ENCODE data around the gene CSRP3. TPM values are rescaled to one million over a fixed set of nuclear protein-coding genes. Genes with fewer than 3 reads are reported as not detected.

CSRP3 gene
- total and polyA plus RNA-seq, 8 donors, result 0.19 to 1.1 (median 0.26) TPM; not detected in 5

DNA sequence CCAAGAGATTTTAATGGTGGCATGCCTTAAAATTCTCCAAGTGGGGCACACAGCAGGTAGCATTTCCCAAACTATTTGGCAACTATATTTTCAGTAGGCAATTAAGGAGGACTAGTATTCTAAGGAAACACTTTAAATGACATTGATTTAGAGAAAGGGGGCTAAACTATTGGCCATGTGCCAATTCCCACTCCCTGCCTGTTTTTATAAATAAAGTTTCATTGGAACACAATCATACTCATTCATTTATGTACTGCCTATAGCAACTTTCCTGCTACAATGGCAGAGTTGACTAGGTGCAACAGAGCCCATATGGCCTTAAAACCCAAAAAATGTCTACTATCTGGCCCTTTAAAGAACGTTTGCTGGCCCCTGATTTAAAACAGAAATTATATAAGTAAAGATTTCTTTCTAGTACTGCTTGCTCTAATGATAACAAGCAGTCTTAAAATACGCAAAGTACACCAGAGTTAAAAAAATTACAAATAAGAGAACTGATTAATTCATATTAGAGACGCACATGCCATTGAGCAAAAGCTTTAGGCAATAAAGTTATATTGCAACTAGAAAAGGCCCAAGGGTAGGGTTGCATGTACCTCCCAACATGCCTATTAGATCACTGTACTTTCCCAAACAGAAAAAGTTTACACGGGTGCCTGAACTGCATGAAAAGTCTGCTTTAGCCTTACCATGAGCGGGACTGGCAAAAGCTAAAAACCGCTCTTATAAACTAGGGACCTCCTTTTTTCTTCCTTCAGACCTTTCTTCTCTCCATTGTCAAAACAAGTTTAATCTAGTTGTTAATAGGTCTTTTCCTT is 24.8 kb upstream of the CSRP3 start:
- H3K4me3 ChIP-seq, result no peak overlapping the region
- ATAC-seq (no peak), FAIRE-seq (no peak), DNase-seq (no peak)
- no peaks in the 10 kb centered on the region for H3K9me3 ChIP-seq
- no peaks in the 10 kb centered on the region for H3K36me3 ChIP-seq
- no peaks in the 10 kb centered on the region for H3K4me1 ChIP-seq
- intact Hi-C loops (cut with DNase I), result no loop called here
- TF ChIP-seq, protein P1, sequence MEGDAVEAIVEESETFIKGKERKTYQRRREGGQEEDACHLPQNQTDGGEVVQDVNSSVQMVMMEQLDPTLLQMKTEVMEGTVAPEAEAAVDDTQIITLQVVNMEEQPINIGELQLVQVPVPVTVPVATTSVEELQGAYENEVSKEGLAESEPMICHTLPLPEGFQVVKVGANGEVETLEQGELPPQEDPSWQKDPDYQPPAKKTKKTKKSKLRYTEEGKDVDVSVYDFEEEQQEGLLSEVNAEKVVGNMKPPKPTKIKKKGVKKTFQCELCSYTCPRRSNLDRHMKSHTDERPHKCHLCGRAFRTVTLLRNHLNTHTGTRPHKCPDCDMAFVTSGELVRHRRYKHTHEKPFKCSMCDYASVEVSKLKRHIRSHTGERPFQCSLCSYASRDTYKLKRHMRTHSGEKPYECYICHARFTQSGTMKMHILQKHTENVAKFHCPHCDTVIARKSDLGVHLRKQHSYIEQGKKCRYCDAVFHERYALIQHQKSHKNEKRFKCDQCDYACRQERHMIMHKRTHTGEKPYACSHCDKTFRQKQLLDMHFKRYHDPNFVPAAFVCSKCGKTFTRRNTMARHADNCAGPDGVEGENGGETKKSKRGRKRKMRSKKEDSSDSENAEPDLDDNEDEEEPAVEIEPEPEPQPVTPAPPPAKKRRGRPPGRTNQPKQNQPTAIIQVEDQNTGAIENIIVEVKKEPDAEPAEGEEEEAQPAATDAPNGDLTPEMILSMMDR (IDR thresholded peaks at IDR 0.05), result no peak
- WGBS, 2 donors, result 87 to 88% methylated on average over 6 of the region's 6 CpGs
- no peaks in the 10 kb centered on the region for H3K27me3 ChIP-seq
- no peak overlapping the region for H3K27ac ChIP-seq

DNA sequence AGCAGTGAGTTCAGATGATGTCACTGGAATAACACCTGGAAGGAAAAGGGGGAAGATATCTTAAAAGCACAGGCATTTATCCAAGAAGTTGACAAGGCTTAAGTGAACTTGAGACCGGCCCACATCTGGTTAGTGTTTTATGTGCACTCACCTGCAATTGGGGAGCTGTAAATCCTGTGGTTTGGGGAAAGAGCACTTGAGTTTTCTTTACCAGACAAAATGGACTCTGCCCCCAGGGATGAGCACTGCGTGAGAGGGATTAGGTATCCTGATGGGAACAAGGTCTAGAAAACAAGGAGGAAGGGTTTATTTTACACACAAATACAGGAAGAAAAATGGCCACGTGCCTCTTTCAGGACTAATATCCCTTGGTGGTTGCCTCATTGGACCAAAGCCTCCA is 23.8 kb upstream of the CSRP3 start:
- 95 to 100% methylated on average over 3 of the region's 3 CpGs for WGBS, 2 donors
- no peaks in the 10 kb centered on the region for H3K36me3 ChIP-seq

DNA sequence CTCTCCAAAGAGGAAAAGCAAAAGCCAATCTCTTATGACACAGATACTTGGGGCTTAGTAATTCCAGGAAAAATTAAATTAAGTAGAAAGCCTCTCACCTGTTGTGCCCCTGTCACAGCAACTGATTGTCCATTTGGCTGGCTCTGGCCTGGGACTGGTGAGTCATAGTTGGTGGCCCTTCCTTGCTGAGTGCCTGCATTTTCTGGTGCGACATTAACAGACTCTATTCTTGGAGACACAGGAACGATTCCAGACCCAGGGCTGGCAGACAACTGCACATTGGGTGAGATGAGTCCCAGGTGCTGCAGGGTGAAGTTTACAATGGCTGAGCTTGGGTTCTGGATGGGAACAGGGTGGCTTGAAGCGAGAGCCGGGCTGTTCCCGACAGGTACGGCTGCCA is 23.3 kb upstream of the CSRP3 start:
- intact Hi-C loops (cut with DNase I), result no loop called here
- ATAC-seq (no peak), DNase-seq (no peak)

More for the DNA sequence above, 23.8 kb upstream of the CSRP3 start:
- Histone ChIP-seq H3K27me3 (no peaks in the 10 kb centered on the region), H3K27ac (no peak overlapping the region), H3K4me3 (no peak overlapping the region), H3K4me1 (peaks cover 0 to 4% (median 0%) of the 10 kb centered on the region in 3 donors), H3K9me3 (no peaks in the 10 kb centered on the region)
- intact Hi-C loops (cut with DNase I), result no loop called here
- no peak for ATAC-seq
- TF ChIP-seq, protein P1 (IDR thresholded peaks at IDR 0.05), result no peak
- DNase-seq, result no peak
- FAIRE-seq, result no peak

DNA sequence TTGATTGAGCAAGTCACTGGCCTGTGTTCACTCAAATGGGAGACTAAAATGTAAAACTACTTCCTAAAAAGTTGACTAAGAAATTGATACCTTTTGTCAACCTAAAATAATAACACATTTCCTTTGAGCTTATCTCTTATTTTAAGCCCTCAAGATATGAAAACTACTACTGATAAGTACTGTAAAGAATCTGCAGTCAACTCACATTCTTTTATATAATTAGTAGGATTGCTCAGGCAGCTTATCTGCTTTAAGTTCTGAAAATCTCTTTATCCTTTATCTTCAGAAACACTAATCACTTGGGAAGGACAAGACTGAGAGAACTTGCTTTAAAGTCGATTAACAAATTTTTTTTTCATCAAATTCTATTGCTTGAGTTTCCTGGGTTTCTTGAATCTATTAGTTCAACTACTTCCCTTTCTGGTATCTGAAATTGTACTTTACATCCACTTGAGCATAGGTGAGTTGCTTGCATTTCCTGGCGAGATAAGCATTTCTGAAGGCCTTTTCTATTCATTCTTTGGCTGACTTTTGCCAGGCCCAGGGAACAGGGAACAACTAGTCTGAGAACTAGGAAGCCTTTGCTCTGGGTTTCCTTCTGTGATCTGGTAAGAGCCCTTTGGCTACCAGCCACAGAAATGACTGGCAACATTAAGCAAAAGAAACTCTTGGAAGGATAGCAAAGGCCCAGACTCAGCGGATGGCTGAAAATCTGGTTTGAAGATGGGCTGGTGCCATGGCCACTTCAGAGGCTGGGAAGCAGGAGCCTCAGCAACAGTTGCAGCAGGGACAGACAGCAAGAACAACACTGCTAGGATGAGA is 19.3 kb upstream of the CSRP3 start:
- no peak overlapping the region for H3K27ac ChIP-seq
- DNase-seq, result no peak
- peak in 3 of 4 donors; percentile 49 to 61 (median 51) for ATAC-seq
- peaks cover 0 to 5% (median 0%) of the 10 kb centered on the region in 3 donors for H3K4me1 ChIP-seq
- 55 to 60% methylated on average over 3 of the region's 3 CpGs for WGBS, 2 donors
- no peak overlapping the region for H3K4me3 ChIP-seq
- no peaks in the 10 kb centered on the region for H3K9me3 ChIP-seq
- intact Hi-C loops (cut with DNase I), result no loop called here
- TF ChIP-seq, protein P1 (IDR thresholded peaks at IDR 0.05), result no peak
- no peaks in the 10 kb centered on the region for H3K27me3 ChIP-seq
- no peaks in the 10 kb centered on the region for H3K36me3 ChIP-seq
- FAIRE-seq, result no peak

More for the DNA sequence above, 23.3 kb upstream of the CSRP3 start:
- Histone ChIP-seq H3K27ac (no peak overlapping the region), H3K4me1 (peaks cover 0 to 5% (median 0%) of the 10 kb centered on the region in 3 donors), H3K4me3 (no peak overlapping the region), H3K36me3 (no peaks in the 10 kb centered on the region), H3K27me3 (no peaks in the 10 kb centered on the region), H3K9me3 (no peaks in the 10 kb centered on the region)
- WGBS, 2 donors, result 95 to 98% methylated on average over 6 of the region's 6 CpGs
- TF ChIP-seq, protein P1 (IDR thresholded peaks at IDR 0.05), result no peak
- no peak for FAIRE-seq

Measured in pancreas (tissue), 10 donors.